A549 (cell line): ENCODE measurements around the gene AMZ2.

Experiments
- CHD4 ChIP-seq: fragments of 200-600 bp; sonication (generic); IDR thresholded peaks from 2 replicates; pipeline ENCODE4 v1.6.1; 2016; ENCODE audit warnings: antibody characterized with exemption, mild to moderate bottlenecking, borderline replicate concordance
- HDAC2 ChIP-seq: fragments of 200-600 bp; sonication (generic); IDR thresholded peaks from 2 replicates; pipeline ENCODE4 v1.6.1; 2016
- KDM1A ChIP-seq: fragments of 200-600 bp; sonication (generic); IDR thresholded peaks from 2 replicates; pipeline ENCODE4 v1.6.1; 2016; ENCODE audit warnings: low read depth, mild to moderate bottlenecking
- MAFK ChIP-seq: fragments of 450-650 bp; IDR thresholded peaks from 2 replicates; pipeline ENCODE4 v1.6.1; 2014; ENCODE audit not compliant: partially characterized antibody
- NFE2L2 ChIP-seq: fragments of 150-350 bp; conservative IDR thresholded peaks from 2 replicates; pipeline ENCODE4 v1.6.1; 2014; ENCODE audit warnings: low read length
- PHF8 ChIP-seq: fragments of 200-600 bp; sonication (generic); IDR thresholded peaks from 2 replicates; pipeline ENCODE4 v1.6.1; 2016; ENCODE audit warnings: low read depth, mild to moderate bottlenecking, antibody characterized with exemption, moderate library complexity, borderline replicate concordance
- POLR2A ChIP-seq: IDR thresholded peaks from 2 replicates; pipeline ENCODE4 v1.6.1; 2012; ENCODE audit warnings: mild to moderate bottlenecking, low read length

DNA sequence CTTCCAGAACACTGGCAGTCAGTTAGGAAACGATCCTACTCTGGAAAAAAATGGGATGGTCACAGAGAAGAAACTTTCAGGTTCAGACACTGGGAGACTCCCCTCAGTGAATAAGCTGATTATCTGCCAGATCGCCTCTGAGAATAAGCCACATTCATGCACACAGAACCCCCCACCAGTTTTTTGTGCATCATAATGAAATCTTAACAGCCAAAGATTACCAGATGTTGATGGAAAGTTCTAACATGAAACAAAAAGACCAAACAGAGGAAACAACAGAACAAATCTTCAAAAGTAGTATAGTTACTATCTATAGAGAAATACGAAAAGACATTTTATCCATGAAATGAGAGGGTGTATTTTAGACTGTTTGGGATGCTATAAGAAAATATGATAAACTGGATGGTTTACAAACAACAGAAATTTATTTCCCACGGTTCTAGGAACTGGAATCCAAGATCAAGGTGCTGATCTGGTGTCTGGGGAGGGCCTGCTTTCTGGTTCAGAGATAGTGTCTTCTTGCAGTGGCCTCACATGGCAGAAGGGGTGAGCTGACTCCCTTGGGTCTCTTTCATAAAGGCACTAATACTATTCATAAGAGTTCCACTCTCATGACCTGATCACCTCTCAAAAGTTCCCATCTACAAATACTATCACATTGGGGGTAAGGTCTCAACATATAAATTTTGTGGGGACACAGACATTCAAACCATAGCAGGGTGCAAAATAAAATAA, 8.0 kb upstream of the AMZ2 start:
- TF ChIP-seq POLR2A (no peak), MAFK (no peak), NFE2L2 (no peak), HDAC2 (no peak), KDM1A (no peak), CHD4 (no peak), PHF8 (no peak)
